ENCODE data around the gene CENPS.
"Not testable (repeated sequence)": the region's sequence is repeated elsewhere in the genome, so short reads cannot be mapped to it uniquely, and the experiment has no call there.

Gene CENPS

DNA sequence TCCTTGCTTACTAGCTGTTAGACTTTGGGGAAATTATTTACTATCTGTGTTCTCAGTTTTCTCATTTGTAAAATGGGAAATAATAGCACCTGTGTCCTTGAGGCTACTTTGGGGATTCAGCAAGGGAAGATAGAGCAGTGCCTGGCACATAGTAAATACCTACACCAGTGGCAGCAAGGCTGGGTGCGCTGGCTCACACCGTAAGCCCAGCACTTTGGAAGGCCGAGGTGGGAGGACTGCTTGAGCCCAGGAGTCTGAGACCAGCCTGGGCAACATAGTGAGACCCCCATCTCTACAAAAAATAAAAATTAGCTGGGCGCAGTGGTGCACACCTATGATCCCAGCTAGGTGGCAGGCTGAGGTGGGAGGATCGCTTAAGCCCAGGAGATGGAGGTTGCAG is 8.6 kb upstream of the CENPS start:
- no peak for DNase-seq

DNA sequence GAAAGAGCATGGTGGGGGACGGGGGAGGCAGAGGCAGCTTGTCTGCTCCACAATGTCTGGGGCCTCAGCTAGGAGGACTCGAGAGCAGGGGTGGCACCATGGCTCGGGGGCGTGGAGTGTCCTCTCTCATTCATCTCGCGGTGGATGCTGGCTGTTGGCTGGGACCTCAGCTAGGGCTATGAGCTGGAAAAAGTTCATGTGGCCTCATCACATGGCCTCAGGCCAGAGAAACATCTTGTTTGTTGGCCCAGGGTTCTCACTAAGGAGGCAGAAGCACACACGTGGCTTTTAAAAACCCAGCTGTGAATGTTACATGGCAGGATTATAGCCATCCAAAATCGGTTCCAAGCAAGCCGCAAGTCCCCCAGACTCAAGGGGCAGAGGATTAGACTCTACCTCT is 6.2 kb upstream of the CENPS start:
- no peak for DNase-seq

DNA sequence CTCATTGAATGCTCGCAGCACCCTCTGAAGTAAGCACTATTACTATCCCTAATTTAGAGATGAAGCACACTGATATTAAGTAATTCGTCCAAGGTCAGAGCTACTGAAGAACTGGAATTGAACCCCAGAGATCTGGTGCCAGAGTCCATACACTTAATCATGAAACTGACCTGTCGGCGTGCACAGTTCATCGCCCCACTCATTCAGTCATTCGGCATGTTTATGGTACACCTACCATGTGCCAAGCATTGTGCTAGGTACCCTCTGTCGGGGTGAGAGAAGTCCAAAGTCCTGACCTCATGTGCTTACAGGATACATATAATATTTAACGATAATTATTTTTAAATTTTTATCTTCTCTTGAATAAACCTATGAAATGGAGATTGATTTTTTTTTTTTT is 5.6 kb upstream of the CENPS start:
- no peak for DNase-seq

DNA sequence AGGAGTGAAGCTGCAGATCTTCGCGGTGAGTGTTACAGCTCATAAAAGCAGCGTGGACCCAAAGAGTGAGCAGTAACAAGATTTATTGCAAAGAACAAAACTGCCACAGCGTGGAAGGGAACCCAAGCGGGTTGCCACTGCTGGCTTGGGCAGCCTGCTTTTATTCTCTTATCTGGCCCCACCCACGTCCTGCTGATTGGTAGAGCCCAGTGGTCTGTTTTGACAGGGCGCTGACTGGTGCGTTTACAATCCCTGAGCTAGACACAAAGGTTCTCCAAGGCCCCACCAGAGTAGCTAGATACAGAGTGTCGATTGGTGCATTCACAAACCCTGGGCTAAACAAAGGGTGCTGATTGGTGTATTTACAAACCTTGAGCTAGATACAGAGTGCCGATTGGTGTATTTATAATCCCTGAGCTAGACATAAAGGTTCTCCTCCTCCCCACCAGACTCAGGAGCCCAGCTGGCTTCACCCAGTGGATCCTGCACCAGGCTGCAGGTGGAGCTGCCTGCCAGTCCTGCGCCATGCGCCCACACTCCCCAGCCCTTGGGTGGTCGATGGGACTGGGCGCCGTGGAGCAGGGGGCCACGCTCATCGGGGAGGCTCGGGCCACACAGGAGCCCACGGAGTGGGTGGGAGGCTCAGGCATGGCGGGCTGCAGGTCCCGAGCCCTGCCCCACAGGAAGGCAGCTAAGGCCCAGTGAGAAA is 4.3 kb upstream of the CENPS start:
- not testable (repeated sequence) for DNase-seq

DNA sequence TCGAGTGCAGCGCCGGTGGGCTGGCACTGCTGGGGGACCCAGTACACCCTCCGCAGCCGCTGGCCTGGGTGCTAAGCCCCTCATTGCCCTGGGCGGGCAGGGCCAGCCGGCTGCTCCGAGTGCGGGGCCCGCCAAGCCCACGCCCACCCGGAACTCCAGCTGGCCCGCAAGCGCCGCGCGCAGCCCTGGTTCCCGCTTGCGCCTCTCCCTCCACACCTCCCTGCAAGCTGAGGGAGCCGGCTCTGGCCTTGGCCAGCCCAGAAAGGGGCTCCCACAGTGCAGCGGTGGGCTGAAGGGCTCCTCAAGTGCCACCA is 3.7 kb upstream of the CENPS start:
- DNase-seq, result not testable (repeated sequence)

DNA sequence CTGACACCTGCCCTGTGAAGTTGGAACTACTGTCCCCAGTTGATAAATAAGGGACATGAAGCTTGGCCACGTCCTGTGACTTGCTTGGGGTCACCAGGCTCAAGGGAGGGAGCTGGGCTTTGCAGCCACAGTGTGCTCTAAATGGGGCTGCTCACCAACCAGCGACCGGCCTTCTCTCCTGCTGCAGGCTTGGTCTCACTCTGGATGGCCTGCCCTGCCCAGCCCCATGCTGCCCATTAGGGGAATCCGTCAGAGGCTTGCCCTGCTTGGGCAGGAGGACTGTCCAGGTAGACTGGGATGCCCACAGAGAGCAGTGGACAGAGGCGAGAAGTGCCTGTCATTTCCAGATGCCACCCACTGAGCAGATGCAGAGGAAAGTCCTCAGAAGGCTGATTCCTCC is 1.2 kb upstream of the CENPS start:
- no peak for DNase-seq

DNA sequence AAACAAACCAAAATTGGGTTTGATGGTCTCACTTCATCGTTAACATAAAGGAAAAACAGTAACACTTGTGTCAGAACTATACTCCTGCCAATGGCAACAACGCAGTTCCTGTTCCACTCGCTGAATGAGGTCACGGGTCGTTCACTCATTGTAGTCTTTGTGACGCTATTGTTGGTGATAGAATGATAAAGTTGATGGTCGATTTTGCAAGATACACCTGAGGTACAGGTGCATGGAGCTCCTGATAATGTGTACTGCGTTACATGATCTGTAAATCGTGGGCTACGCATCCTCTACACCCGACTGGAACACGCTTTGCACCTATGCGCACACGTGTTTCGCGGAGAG is 391 bp upstream of the CENPS start:
- DNase-seq, result no peak

DNA sequence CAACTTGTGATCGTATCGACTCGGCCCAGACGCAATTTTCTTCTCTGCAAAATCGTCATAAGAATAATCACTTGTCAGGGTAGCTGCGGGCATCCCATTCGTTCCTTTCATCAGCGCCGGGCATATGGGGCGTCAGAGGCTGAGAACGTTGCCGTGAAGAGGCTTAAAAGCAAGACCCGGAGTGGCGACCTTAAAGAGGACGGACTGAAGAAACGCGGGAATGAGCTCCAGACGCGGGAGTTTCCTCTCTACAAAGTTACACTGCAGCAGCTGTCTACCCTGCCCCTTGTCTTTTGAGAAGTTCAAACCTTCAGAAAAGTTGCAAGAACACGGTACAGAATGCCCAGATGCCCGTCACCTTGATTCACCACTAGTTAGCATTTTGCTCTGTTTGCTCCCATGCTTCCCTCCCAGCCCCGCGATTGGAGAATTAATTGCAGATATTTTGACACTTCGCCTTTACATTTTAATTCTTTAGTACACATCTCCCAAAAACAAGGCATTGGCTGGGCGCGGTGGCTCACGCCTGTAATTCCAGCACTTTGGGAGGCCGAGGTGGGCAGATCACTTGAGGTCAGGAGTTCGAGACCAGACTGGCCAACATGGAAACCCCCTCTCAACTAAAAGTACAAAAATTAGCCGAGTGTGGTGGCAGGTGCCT is 967 bp downstream of the CENPS start:
- DNase-seq, result no peak

DNA sequence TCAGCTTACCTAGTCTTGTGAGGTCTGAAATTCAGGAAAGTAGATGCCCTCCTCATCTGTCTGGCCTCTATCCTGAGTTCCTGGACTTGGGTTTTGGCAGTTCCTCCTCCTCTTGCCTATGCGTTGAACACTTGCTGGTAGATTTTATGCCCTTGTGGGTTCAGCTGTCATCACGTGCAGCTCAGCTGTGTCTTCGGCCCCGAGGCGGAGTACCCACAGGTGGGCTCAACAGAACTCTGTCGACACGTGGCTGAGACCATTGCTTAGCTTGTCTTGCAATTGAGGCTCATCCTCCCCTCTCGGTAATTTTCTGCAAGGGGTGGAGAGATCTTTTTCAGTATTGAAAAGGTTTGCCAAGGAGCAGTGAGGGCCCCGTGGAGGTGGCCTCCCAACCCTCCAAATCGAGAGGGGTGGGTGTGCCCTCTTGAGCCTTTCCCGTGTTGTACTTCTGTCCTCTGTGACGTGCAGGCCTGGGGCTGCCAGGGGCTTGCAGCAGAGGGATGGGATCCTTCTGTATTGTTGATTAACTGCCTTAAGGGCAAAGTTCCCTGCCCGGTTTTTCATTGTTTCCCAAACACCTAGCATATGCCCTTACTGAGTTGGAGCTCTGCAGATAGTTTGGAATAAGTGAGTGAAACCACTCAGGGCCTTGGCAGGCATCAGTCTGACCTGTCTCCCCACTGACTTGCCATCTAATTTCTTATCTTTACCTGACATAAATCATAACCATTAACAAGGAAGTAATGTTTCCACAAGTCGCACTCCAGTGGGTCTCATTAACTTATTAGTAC is 2.9 kb downstream of the CENPS start:
- DNase-seq, result no peak

DNA sequence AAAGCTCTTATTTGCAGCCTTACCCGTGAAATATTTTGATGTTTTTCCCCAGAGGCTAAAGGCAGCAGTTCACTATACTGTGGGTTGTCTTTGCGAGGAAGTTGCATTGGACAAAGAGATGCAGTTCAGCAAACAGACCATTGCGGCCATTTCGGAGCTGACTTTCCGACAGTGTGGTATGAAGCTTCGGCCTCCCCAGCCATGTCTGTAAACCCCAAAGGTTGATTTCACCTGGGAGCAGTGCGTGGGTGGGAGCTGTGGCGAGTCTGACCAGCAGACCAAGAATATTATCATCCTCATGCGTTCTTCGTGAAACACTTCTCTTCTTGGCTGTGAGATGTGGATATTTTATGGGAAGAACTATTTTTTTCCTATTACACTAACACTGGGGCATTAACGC is 3.6 kb downstream of the CENPS start:
- DNase-seq, result no peak

DNA sequence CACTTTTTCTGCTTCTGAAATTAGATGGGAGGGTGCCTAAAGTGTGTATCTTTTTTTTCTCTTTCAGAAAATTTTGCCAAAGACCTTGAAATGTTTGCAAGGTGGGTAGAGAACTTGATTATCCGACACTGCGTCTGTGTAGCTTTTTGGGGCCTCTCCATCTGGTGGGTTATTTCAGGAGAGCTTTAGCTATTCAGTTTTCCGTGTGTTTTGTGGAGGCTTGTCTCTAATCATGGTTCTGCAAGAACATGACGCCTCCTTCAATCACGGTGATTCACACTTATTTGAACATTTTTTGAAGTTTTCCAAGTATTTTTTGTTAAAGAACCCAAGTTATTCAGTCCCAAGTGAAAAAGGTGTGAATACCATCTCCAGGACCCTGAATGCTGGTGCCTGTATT is 4.4 kb downstream of the CENPS start:
- DNase-seq, result no peak

DNA sequence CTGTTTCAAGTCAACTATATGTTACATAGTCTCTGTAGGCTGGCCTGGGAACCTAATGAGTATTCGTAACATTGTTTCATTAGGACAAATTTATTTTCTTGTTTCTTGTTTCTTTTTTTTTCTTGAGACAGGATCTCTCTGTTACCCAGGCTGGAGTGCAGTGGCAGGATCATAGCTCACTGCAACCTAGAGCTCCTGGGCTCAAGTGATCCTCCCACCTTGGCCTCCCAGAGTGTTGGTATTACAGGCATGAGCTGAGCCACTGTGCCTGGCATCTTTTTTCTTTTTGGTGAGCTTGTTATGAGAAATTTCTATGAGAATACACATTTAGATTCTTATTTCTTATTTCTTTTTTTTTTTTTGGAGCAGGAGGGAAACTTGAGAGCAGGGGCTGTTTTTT is 6.8 kb downstream of the CENPS start:
- no peak for DNase-seq

DNA sequence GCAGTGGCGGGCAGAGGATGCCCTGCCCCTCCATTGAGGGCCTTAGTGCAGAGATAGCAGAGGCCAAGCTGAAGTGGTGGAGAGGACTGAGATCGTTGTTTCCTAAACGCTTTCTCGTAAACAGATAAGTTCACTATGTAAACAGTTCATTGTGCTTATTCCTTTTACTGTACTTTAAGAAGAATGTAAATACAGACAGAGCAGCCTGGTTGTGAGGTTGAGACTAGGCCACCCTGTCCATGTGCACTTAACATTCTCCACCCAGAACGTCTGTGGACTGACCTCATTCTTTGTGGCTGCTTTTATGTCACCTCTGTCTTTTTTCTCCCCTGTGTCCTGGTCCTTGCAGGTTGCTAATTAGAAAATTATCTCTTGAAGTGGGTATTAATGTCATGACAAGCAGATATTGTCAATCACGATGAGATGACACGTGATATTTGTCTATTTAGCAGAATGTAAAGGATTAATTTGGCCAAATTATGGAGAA is 8.5 kb downstream of the CENPS start:
- DNase-seq, result no peak

DNA sequence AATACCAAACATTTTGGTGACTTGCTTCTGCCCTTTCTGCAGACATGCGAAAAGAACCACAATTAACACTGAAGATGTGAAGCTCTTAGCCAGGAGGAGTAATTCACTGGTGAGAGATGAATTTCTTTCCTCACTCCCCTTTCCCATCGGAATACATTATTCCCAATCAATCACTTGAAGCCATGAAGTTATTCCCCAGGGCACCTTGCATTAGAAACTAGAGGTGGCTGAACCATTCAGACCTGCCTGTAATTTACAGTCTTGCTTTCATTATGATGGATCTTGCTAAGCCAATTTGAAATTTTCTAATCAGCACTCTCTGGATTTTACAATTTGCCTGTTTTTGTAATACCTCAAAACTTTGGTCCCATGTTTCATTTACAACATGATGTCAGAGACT is 10.1 kb downstream of the CENPS start:
- no peak for DNase-seq

DNA sequence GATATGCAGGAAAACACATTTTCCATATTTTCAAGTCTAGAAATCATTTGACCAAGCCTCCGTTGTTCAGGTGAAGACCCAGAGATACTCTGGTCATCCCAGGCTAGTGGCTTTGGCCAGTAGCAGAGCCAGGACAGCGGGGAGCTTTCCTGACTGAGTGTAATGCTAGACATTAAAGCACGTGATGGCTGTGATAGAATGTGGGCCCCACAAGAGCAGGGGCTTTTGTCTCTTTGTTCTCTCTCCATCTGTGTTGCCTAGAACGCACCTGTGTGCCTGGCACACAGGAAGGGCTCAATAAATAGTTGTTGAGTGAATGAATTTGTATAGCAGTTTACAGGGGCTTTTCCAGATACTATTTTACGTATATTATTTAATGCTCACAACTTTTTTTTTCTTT is 10.6 kb downstream of the CENPS start:
- DNase-seq, result no peak

DNA sequence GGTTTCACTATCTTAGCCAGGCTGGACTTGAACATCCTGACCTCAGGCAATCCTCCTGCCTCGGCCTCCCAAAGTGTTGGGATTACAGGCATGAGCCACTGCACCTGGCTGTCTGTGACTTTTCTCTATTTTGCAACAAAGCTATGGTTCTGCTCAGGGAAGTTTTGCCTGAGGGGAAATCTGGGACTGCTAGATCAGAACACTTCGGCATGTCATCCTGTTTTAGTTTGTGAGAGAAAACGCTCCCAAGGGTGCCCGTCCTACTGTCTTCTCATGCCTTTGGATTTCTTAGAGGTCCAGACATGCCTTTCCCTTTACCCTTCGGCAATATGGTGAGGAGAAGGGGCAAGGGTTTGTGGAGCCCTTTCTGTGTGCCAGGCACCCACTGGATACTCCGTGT is 14.0 kb downstream of the CENPS start:
- no peak for DNase-seq

DNA sequence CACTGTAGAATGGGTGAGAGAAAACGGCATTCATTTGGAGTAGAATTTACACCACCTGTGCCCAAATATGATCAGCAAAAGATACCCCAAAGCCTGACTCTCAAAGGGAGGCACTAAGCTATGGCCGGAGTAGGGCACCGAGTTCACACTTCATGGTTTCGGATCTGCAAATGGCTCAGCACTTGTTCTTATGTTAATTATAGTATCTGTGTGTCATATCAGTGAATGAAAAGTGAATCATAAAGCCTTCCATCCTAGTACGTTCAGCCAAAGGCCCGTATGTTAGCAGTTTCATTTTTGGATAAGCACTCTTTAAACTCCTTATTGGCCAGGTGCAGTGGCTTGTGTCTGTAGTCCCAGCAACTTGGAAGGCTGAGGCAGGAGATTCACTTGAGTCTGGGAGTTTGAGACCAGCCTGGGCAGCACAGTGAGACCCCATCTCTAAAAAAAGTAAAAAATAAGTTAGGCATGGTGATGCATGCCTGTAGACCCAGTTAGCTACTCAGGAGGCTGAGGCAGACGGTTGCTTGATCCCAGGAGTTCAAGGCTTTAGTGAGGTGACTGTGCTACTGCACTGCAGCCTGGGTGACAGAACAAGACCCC is 14.7 kb downstream of the CENPS start:
- no peak for DNase-seq

DNA sequence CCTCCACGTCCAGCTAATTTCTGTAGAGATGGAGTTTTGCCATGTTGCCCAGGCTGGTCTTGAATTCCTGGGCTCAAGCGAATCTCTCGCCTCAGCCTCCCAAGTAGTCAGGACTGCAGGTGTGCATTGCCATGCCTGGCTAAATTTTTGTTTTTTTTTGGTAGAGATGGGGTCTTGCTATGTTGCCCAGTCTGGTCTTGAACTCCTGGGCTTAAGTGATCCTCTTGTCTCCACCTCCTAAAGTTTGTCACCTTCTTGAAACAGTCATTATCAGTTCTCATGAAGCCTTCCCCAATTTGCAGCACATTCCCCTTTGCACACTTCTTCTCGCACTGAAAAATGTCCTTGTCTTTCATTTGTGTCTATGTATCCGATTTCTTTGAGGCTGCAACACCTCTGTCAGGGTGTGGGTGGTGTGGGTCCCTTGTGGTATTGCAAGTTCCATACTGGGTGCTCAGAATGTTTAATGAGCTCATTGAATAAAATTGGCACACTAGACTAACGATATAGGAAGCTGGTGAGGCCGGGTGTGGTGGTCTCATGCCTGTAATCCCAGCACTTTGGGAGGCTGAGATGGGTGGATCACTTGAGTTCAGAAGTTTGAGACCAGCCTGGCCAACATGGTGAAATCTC is 16.7 kb downstream of the CENPS start:
- DNase-seq, result no peak

DNA sequence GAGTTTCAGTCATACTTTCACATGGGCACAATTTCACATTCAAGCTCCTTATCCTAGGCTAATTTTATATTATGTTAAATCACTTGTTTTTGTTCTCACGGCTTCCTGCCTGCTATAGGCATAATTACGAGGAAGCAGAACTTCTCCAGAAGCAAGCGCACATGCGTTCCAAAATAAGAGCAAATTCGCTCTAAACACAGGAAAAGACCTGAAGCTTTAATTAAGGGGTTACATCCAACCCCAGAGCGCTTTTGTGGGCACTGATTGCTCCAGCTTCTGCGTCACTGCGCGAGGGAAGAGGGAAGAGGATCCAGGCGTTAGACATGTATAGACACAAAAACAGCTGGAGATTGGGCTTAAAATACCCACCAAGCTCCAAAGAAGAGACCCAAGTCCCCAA is 19.5 kb downstream of the CENPS start, which contains the start of gene CORT:
CORT (plus strand) TSS at position 281 of the 400 bp plus-strand sequence. CDS start 193 bp downstream, outside the sequence.
- DNase-seq, result no peak

DNA sequence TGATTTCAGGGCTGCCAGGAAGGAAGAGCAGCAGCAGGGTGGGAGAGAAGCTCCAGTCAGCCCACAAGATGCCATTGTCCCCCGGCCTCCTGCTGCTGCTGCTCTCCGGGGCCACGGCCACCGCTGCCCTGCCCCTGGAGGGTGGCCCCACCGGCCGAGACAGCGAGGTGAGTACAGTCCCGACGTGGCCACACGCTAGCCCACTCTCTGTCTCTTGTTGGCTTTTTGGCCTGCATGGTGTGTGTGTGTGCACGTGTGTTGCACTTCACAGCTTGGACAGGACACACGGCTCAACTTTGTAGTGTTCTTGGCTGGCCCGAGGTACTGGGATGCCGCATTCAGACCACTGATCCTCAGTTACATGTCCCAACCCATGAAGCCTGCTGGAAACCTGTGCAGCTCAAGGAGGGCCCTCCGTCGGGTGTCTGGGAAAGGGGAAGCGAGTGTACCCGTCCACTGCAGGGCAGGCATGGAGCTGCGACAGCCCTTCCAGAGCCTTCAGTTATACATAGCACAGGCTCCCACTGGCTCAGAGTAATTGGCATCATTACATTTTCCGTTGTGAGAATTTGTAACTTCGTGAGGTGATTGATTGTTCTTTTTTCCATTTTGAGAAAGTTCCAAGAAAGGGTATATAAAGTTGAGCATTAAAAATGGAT is 20.1 kb downstream of the CENPS start:
- DNase-seq, result no peak

DNA sequence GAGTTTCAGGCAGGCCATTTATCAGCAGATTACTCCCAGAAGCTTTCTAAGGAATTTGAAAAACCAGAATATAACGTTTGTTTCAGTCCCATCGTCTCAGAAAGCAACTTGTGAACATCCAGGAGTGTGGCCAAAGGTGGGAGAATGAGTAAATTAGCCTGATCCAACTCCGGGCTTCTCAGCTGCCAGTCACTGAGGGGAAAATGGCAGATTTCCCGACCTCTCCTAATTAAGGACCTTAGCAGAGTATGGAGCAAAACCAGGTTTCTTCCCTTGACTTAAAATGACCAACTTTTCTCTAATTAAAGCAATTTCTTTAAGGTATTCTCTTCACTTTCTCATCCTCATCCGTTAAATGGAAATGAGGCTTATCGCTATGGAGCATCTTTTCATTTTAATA is 20.6 kb downstream of the CENPS start:
- DNase-seq, result no peak

DNA sequence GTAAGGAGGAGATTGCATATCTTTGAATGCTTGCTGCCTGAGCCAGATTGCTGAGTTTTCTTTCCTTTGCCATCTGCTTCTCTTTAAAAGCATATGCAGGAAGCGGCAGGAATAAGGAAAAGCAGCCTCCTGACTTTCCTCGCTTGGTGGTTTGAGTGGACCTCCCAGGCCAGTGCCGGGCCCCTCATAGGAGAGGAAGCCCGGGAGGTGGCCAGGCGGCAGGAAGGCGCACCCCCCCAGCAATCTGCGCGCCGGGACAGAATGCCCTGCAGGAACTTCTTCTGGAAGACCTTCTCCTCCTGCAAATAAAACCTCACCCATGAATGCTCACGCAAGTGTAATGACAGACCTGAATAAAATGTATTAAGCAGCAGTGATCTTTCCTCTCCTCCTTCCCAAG is 21.1 kb downstream of the CENPS start:
- no peak for DNase-seq

DNA sequence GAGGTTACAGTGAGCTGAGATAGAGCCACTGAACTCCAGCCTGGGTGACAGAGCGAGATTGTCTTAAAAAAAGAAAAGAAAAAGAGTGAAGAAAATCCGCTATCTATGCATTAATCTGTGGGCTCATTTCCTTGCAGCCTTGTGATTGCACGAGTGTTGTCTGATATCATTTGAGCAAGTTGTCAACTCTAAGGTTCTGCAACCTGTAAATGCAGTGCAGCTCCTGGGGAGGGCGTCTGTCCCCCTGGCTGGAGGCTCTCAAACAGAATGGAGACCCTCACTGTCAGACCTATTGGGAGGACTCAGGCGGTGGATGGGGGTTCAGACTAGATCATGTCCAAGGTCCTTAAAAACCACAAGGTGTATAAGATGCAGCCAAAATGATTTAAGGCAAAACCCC is 25.8 kb downstream of the CENPS start:
- no peak for DNase-seq

Data from T1000 (cell line).